Motor neuron (in vitro differentiated cells): ENCODE measurements around the gene ANO6. TPM values are rescaled to one million over a fixed set of nuclear protein-coding genes. Genes with fewer than 3 reads are reported as not detected.
A peak's percentile ranks its signal among the peaks of the same experiment; 100 is the strongest.
"Not testable (repeated sequence)": the region's sequence is repeated elsewhere in the genome, so short reads cannot be mapped to it uniquely, and the experiment has no call there.

Source experiments
- ATAC-seq, 8 experiments: fragments of 200-7000 bp; cut with Tn5 transposase; replicated peaks in 6 of 8; 2 replicates each; pipeline ENCODE4 v1.8.0; 2021; ENCODE audit warnings: mild to moderate bottlenecking in 8 of 8, moderate library complexity in 8 of 8
- H3K27ac ChIP-seq, 2 donors: fragments of 250-450 bp; sonication (Bioruptor Pico); 2 replicates each; pipeline ENCODE4 v1.9.0; 2021; ENCODE audit warnings: antibody characterized with exemption in 2 of 2, mild to moderate bottlenecking in 2 of 2, moderate library complexity in 1 of 2
- H3K4me1 ChIP-seq, 2 donors: fragments of 250-450 bp; sonication (Bioruptor Pico); replicated peaks in 1 of 2; 2 replicates each; pipeline ENCODE4 v1.6.1; 2021; ENCODE audit warnings: antibody characterized with exemption in 2 of 2, mild to moderate bottlenecking in 2 of 2, moderate library complexity in 1 of 2
- H3K4me3 ChIP-seq, 5 donors: fragments of 250-450 bp; sonication (Bioruptor Pico); 2 replicates each; pipeline ENCODE4 v1.9.0; 2021; ENCODE audit warnings: antibody characterized with exemption in 5 of 5, mild to moderate bottlenecking in 5 of 5, moderate library complexity in 4 of 5
- WGBS, 10 experiments: fragments of 450-650 bp; shearing (Covaris generic); methylation state at CpG; one replicate each; pipeline ENCODE4 v1.0.0; 2022; 5-methylcytosine and 5-hydroxymethylcytosine counted together
- in situ Hi-C, 9 experiments: fragments of 400-800 bp; cut with MboI; loops; one replicate each; pipeline ENCODE4 v1.15.0; 2021; ENCODE audit warnings: low sequenced_read_pairs in 9 of 9, low pct_unique_long_range_greater_than_20kb in 2 of 9; ENCODE audit not compliant: unreplicated experiment in 9 of 9
- total RNA-seq, 8 experiments: library from RNA; unstranded; fragments of 300-600 nt; gene quantifications; 2 replicates each; pipeline versions ENCODE4 v1.2.3 to v1.2.4, GENCODE V29; 2022

The ANO6 gene
- total RNA-seq, 8 experiments from 2014 or later = 13.2 to 64.7 (median 27.4) TPM

GRCh38 chr12:45256721-45257120 lies 40.8 kb downstream of the ANO6 start:
- in situ Hi-C loops = no loop called here
- H3K4me3 ChIP-seq = no peak overlapping the region
- peaks cover 29 to 41% of the 10 kb centered on the region in 2 donors for H3K4me1 ChIP-seq
- ATAC-seq = no peak
- no peak overlapping the region for H3K27ac ChIP-seq

GRCh38 chr12:45257185-45257930 lies 41.5 kb downstream of the ANO6 start:
- 80 to 100% (median 100%) methylated on average over 1 to 5 of the region's 6 CpGs; no CpG with 5 or more reads in 2 of the 10 experiments for whole genome bisulfite sequencing, 10 experiments
- Histone ChIP-seq H3K27ac (no peak overlapping the region), H3K4me3 (no peak overlapping the region), H3K4me1 (peaks cover 29 to 41% of the 10 kb centered on the region in 2 donors)
- in situ Hi-C loops = no loop called here
- ATAC-seq = peak in 1 of 8 experiments; percentile 28

GRCh38 chr12:45259675-45260074 lies 43.8 kb downstream of the ANO6 start:
- in situ Hi-C loops = no loop called here
- Histone ChIP-seq H3K4me3 (no peak overlapping the region), H3K4me1 (peaks cover 29 to 41% of the 10 kb centered on the region in 2 donors), H3K27ac (peak overlapping the region; percentile 74 to 90)
- 38 to 100% (median 55%) methylated on average over 1 to 3 of the region's 3 CpGs; no CpG with 5 or more reads in 2 of the 10 experiments for WGBS, 10 experiments
- ATAC-seq = peak in 5 of 8 experiments; percentile 55 to 73 (median 65)

- peak; percentile 32 to 93 (median 83) for ATAC-seq
- WGBS, 10 experiments = 44 to 92% (median 70%) methylated on average over 2 to 5 of the region's 5 CpGs
- no peak overlapping the region for H3K4me3 ChIP-seq
- peak overlapping the region; percentile 74 to 90 for H3K27ac ChIP-seq
- in situ Hi-C loops = no loop called here
- peaks cover 29 to 41% of the 10 kb centered on the region in 2 donors for H3K4me1 ChIP-seq
Measured at GRCh38 chr12:45260104-45260815, 44.4 kb downstream of the ANO6 start.

GRCh38 chr12:45260854-45261253 lies 45.0 kb downstream of the ANO6 start:
- H3K4me1 ChIP-seq = peaks cover 29 to 41% of the 10 kb centered on the region in 2 donors
- peak overlapping the region; percentile 74 to 90 for H3K27ac ChIP-seq
- no peak overlapping the region for H3K4me3 ChIP-seq
- ATAC-seq = no peak
- in situ Hi-C loops = no loop called here
- 82 to 100% (median 96%) methylated on average over 1 to 4 of the region's 4 CpGs; no CpG with 5 or more reads in 1 of the 10 experiments for WGBS, 10 experiments

GRCh38 chr12:45262185-45262584 lies 46.3 kb downstream of the ANO6 start:
- ATAC-seq, H3K27ac ChIP-seq, in situ Hi-C loops, H3K4me3 ChIP-seq: not testable (repeated sequence)
- 85 to 100% (median 97%) methylated on average over 2 to 8 of the region's 8 CpGs; no CpG with 5 or more reads in 3 of the 10 experiments for WGBS, 10 experiments
- peaks cover 29 to 37% of the 10 kb centered on the region in 2 donors for H3K4me1 ChIP-seq

GRCh38 chr12:45263587-45263986 lies 47.7 kb downstream of the ANO6 start:
- 60 to 100% (median 93%) methylated on average over 2 to 3 of the region's 3 CpGs; no CpG with 5 or more reads in 3 of the 10 experiments for WGBS, 10 experiments

GRCh38 chr12:45268672-45269411 lies 52.9 kb downstream of the ANO6 start:
- H3K4me1 ChIP-seq = peaks cover 20 to 21% of the 10 kb centered on the region in 2 donors
- peak overlapping the region in 1 of 2 donors; percentile 27 for H3K27ac ChIP-seq
- H3K4me3 ChIP-seq = peak overlapping the region in 2 of 5 donors; percentile 4 to 6
- in situ Hi-C loops = no loop called here
- peak; percentile 78 to 96 (median 94) for ATAC-seq
- 0 to 20% (median 10%) methylated on average over 1 to 4 of the region's 5 CpGs; no CpG with 5 or more reads in 4 of the 10 experiments for WGBS, 10 experiments

More at GRCh38 chr12:45263587-45263986, 47.7 kb downstream of the ANO6 start:
- in situ Hi-C loops = no loop called here
- ATAC-seq = no peak
- H3K4me3 ChIP-seq = no peak overlapping the region
- peaks cover 33 to 35% of the 10 kb centered on the region in 2 donors for H3K4me1 ChIP-seq
- H3K27ac ChIP-seq = no peak overlapping the region

GRCh38 chr12:45269412-45269751 lies 53.5 kb downstream of the ANO6 start:
- H3K4me1 ChIP-seq = peaks cover 20 to 21% of the 10 kb centered on the region in 2 donors
- WGBS, 10 experiments = 22 to 100% (median 89%) methylated on average over 1 to 2 of the region's 2 CpGs
- in situ Hi-C loops = no loop called here
- ATAC-seq = no peak
- H3K4me3 ChIP-seq = peak overlapping the region in 1 of 5 donors; percentile 6
- H3K27ac ChIP-seq = peak overlapping the region in 1 of 2 donors; percentile 27

GRCh38 chr12:45270951-45271350 lies 55.1 kb downstream of the ANO6 start:
- ATAC-seq = no peak
- WGBS, 10 experiments = 63 to 100% (median 92%) methylated on average over 1 to 3 of the region's 3 CpGs; no CpG with 5 or more reads in 1 of the 10 experiments

GRCh38 chr12:45273717-45274271 lies 57.9 kb downstream of the ANO6 start:
- H3K27ac ChIP-seq = no peak overlapping the region
- H3K4me3 ChIP-seq = no peak overlapping the region
- WGBS, 10 experiments = 40 to 100% (median 90%) methylated on average over 1 of the region's 1 CpG; no CpG with 5 or more reads in 6 of the 10 experiments
- in situ Hi-C loops = no loop called here
- ATAC-seq = peak in 4 of 8 experiments; percentile 34 to 96 (median 66)
- peaks cover 13% of the 10 kb centered on the region in 2 donors for H3K4me1 ChIP-seq

More at GRCh38 chr12:45270951-45271350, 55.1 kb downstream of the ANO6 start:
- Histone ChIP-seq H3K4me1 (peaks cover 20 to 21% of the 10 kb centered on the region in 2 donors), H3K27ac (no peak overlapping the region), H3K4me3 (no peak overlapping the region)
- in situ Hi-C loops = no loop called here

GRCh38 chr12:45276154-45276755 lies 60.4 kb downstream of the ANO6 start:
- Histone ChIP-seq H3K27ac (no peak overlapping the region), H3K4me3 (no peak overlapping the region), H3K4me1 (no peaks in the 10 kb centered on the region)
- in situ Hi-C loops = no loop called here
- 57 to 100% (median 85%) methylated on average over 1 to 5 of the region's 5 CpGs for WGBS, 10 experiments
- ATAC-seq = peak in 1 of 8 experiments; percentile 60
